Fibroblast of skin of left biceps (primary cell): ENCODE results near the gene WDR81.
"Not testable (repeated sequence)": the region's sequence is repeated elsewhere in the genome, so short reads cannot be mapped to it uniquely, and the experiment has no call there.

Experiments used
- DNase-seq, 2 experiments: peaks; one replicate each; pipeline ENCODE4 v3.0.0-alpha.2; 2013; ENCODE audit warnings: low read depth in 2 of 2

The WDR81 gene

GRCh38 chr17:1753767-1754429 lies 29.4 kb downstream of the WDR81 start:
- no peak for DNase-seq

- no peak for DNase-seq
Measured at GRCh38 chr17:1754430-1755112, 30.1 kb downstream of the WDR81 start.

GRCh38 chr17:1755252-1755826 lies 30.8 kb downstream of the WDR81 start:
- DNase-seq, result no peak

- no peak for DNase-seq
Measured at GRCh38 chr17:1755827-1756262, 31.3 kb downstream of the WDR81 start.

- no peak for DNase-seq
Measured at GRCh38 chr17:1758807-1759206, 34.3 kb downstream of the WDR81 start.

GRCh38 chr17:1759529-1759928 lies 35.0 kb downstream of the WDR81 start:
- DNase-seq, result no peak

GRCh38 chr17:1762233-1762900 lies 37.9 kb downstream of the WDR81 start:
- DNase-seq, result no peak

- peak; percentile 69 to 75 for DNase-seq
Measured at GRCh38 chr17:1762901-1763898, 38.7 kb downstream of the WDR81 start.

- no peak for DNase-seq
Measured at GRCh38 chr17:1764284-1764683, 39.8 kb downstream of the WDR81 start.

GRCh38 chr17:1764705-1765104 lies 40.2 kb downstream of the WDR81 start:
- not testable (repeated sequence) for DNase-seq

- DNase-seq, result no peak
Measured at GRCh38 chr17:1765576-1765975, 41.1 kb downstream of the WDR81 start.

- DNase-seq, result no peak
Measured at GRCh38 chr17:1766382-1767135, 42.1 kb downstream of the WDR81 start.

- no peak for DNase-seq
Measured at GRCh38 chr17:1767358-1767757, 42.9 kb downstream of the WDR81 start.

- no peak for DNase-seq
Measured at GRCh38 chr17:1769822-1770477, 45.4 kb downstream of the WDR81 start.

- not testable (repeated sequence) for DNase-seq
Measured at GRCh38 chr17:1773000-1773695, 48.6 kb downstream of the WDR81 start.

- DNase-seq, result no peak
Measured at GRCh38 chr17:1773696-1774181, 49.2 kb downstream of the WDR81 start.

GRCh38 chr17:1774390-1775176 lies 50.1 kb downstream of the WDR81 start:
- no peak for DNase-seq

- DNase-seq, result no peak
Measured at GRCh38 chr17:1776328-1776727, 51.8 kb downstream of the WDR81 start.
